ENCODE results near the gene SEMA3C.
A peak's percentile ranks its signal among the peaks of the same experiment; 100 is the strongest.

Gene SEMA3C

GRCh38 chr7:80839855-80840254 lies 79.0 kb downstream of the SEMA3C start (continued):
- TF ChIP-seq TSHZ2 (CRISPR knock-in tag; IDR thresholded peaks at IDR 0.05), result no peak
- no peak for TF ChIP-seq BACH2 (CRISPR knock-in tag; IDR thresholded peaks at IDR 0.05; ENCODE audit: borderline replicate concordance)
- no peak for TF ChIP-seq ZNF8 (CRISPR knock-in tag; IDR thresholded peaks at IDR 0.05)
- no peak for TF ChIP-seq SNAI2 (CRISPR knock-in tag; IDR thresholded peaks at IDR 0.05)
- no peak for TF ChIP-seq TCF4 (CRISPR knock-in tag; IDR thresholded peaks at IDR 0.05; ENCODE audit: borderline replicate concordance)
- no peak for TF ChIP-seq ARNTL (CRISPR knock-in tag; IDR thresholded peaks at IDR 0.05; ENCODE audit: borderline replicate concordance, low read depth)
- TF ChIP-seq CSDC2 (CRISPR knock-in tag; IDR thresholded peaks at IDR 0.05), result no peak
- TF ChIP-seq ISL1 (CRISPR knock-in tag; IDR thresholded peaks at IDR 0.05), result no peak
- no peak for TF ChIP-seq ESRRG (CRISPR knock-in tag; IDR thresholded peaks at IDR 0.05)
- no peak for TF ChIP-seq ZNF70 (CRISPR knock-in tag; IDR thresholded peaks at IDR 0.05)
- TF ChIP-seq, protein P1, sequence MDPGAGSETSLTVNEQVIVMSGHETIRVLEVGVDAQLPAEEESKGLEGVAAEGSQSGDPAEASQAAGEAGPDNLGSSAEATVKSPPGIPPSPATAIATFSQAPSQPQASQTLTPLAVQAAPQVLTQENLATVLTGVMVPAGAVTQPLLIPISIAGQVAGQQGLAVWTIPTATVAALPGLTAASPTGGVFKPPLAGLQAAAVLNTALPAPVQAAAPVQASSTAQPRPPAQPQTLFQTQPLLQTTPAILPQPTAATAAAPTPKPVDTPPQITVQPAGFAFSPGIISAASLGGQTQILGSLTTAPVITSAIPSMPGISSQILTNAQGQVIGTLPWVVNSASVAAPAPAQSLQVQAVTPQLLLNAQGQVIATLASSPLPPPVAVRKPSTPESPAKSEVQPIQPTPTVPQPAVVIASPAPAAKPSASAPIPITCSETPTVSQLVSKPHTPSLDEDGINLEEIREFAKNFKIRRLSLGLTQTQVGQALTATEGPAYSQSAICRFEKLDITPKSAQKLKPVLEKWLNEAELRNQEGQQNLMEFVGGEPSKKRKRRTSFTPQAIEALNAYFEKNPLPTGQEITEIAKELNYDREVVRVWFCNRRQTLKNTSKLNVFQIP (CRISPR knock-in tag; IDR thresholded peaks at IDR 0.05; ENCODE audit: borderline replicate concordance, low read depth), result no peak

GRCh38 chr7:80838643-80839042 lies 80.2 kb downstream of the SEMA3C start:
- ATAC-seq, result no peak
- 0 out of 2 replicates have a peak, but pooled peaks have one; percentile 16 for TF ChIP-seq CSDC2 (CRISPR knock-in tag; IDR thresholded peaks at IDR 0.05)
- TF ChIP-seq, protein P2, sequence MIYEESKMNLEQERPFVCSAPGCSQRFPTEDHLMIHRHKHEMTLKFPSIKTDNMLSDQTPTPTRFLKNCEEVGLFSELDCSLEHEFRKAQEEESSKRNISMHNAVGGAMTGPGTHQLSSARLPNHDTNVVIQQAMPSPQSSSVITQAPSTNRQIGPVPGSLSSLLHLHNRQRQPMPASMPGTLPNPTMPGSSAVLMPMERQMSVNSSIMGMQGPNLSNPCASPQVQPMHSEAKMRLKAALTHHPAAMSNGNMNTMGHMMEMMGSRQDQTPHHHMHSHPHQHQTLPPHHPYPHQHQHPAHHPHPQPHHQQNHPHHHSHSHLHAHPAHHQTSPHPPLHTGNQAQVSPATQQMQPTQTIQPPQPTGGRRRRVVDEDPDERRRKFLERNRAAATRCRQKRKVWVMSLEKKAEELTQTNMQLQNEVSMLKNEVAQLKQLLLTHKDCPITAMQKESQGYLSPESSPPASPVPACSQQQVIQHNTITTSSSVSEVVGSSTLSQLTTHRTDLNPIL (CRISPR knock-in tag; IDR thresholded peaks at IDR 0.05; ENCODE audit: low read depth), result no peak

DNA sequence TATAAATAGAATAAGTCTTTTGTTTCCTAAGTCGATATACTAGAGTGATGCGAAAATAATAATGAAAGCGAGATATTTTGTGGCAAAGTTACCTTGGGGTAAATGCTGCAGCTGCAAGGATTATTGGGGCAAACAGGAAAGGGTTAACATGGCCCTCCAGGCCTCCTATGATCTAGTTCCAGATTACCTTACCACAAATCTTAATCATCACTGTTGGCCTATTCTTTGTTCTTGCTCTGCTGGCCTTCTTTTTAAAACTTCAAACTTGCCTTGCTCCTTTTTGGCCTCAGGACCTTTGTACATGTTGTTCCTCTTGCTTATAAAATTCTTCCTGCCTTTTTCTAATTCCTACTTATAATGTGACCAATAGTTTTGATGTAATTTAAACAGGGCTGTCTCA lies 81.5 kb downstream of the SEMA3C start:
- TF ChIP-seq TCF4 (CRISPR knock-in tag; IDR thresholded peaks at IDR 0.05; ENCODE audit: borderline replicate concordance) (no peak), TOX (CRISPR knock-in tag; IDR thresholded peaks at IDR 0.05; ENCODE audit: borderline replicate concordance) (no peak), TSHZ2 (CRISPR knock-in tag; IDR thresholded peaks at IDR 0.05) (no peak), OSR1 (CRISPR knock-in tag; IDR thresholded peaks at IDR 0.05) (no peak), ZNF70 (CRISPR knock-in tag; IDR thresholded peaks at IDR 0.05) (no peak), CSRNP3 (CRISPR knock-in tag; IDR thresholded peaks at IDR 0.05) (no peak), RARB (CRISPR knock-in tag; IDR thresholded peaks at IDR 0.05) (no peak), PPARA (CRISPR knock-in tag; IDR thresholded peaks at IDR 0.05; ENCODE audit: borderline replicate concordance) (no peak), ZFP30 (CRISPR knock-in tag; IDR thresholded peaks at IDR 0.05) (no peak), BACH2 (CRISPR knock-in tag; IDR thresholded peaks at IDR 0.05; ENCODE audit: borderline replicate concordance) (no peak), ZFP3 (CRISPR knock-in tag; IDR thresholded peaks at IDR 0.05) (no peak), ZC3H10 (CRISPR knock-in tag; IDR thresholded peaks at IDR 0.05) (no peak), CSDC2 (CRISPR knock-in tag; IDR thresholded peaks at IDR 0.05) (no peak), ESRRG (CRISPR knock-in tag; IDR thresholded peaks at IDR 0.05) (no peak), ZNF8 (CRISPR knock-in tag; IDR thresholded peaks at IDR 0.05) (no peak), GLIS3 (CRISPR knock-in tag; IDR thresholded peaks at IDR 0.05) (no peak)
- TF ChIP-seq, protein P1 (CRISPR knock-in tag; IDR thresholded peaks at IDR 0.05; ENCODE audit: borderline replicate concordance, low read depth), result no peak
- TF ChIP-seq, protein P2 (CRISPR knock-in tag; IDR thresholded peaks at IDR 0.05; ENCODE audit: low read depth), result no peak
- TF ChIP-seq, protein P3, sequence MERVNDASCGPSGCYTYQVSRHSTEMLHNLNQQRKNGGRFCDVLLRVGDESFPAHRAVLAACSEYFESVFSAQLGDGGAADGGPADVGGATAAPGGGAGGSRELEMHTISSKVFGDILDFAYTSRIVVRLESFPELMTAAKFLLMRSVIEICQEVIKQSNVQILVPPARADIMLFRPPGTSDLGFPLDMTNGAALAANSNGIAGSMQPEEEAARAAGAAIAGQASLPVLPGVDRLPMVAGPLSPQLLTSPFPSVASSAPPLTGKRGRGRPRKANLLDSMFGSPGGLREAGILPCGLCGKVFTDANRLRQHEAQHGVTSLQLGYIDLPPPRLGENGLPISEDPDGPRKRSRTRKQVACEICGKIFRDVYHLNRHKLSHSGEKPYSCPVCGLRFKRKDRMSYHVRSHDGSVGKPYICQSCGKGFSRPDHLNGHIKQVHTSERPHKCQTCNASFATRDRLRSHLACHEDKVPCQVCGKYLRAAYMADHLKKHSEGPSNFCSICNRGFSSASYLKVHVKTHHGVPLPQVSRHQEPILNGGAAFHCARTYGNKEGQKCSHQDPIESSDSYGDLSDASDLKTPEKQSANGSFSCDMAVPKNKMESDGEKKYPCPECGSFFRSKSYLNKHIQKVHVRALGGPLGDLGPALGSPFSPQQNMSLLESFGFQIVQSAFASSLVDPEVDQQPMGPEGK (CRISPR knock-in tag; IDR thresholded peaks at IDR 0.05; ENCODE audit: borderline replicate concordance), result no peak
- no peak for ATAC-seq

Measured in SK-N-SH treated with all-trans-retinoic acid at 6 μM for 48 hours (cell line).